Fibroblast of villous mesenchyme (primary cell): ENCODE measurements around the gene SCN5A. TPM values are rescaled to one million over a fixed set of nuclear protein-coding genes. Genes with fewer than 3 reads are reported as not detected.

Experiments used
- DNase-seq: peaks from one replicate; pipeline ENCODE4 v3.0.0-alpha.2; 2010; ENCODE audit warnings: low read depth
- H3K4me3 ChIP-seq: 2 replicates; pipeline ENCODE4 v1.5.1; 2011; ENCODE audit warnings: low read depth, mild to moderate bottlenecking, low read length
- CTCF ChIP-seq: IDR thresholded peaks from 2 replicates; pipeline ENCODE4 v1.5.1; 2012; ENCODE audit warnings: low read depth, mild to moderate bottlenecking, low read length; ENCODE audit not compliant: insufficient read depth
- total RNA-seq: library from RNA; depleted of rRNA; stranded (reverse); fragments of >200 nt; gene quantifications from 2 replicates; pipeline ENCODE4 v1.2.3, GENCODE V29; 2012

Gene SCN5A
- total RNA-seq, 1 donor, result 0.43 TPM

DNA sequence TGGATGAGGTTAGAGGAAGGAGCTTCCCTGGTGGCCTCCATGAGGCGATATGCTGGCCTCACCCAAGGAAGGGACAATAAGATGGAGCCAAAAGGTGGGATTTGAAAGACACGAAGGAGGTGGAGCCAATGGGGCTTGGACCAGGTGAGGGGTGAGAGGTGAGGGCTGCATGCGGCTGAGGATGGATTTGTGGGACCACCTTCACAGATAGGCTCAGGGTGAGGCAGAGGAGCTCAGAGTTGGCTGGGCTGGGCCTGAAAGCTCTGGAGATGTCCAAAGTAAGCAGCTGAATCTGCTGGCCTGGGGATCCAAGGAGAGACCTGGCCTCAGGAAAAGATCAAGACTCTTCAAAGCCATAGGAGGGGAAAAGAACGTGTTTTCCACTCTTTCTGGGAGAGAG is 103.5 kb downstream of the SCN5A start:
- H3K4me3 ChIP-seq, result no peak overlapping the region
- no peak for TF ChIP-seq CTCF
- DNase-seq, result no peak

- H3K4me3 ChIP-seq, result no peak overlapping the region
- no peak for DNase-seq
- no peak for TF ChIP-seq CTCF
These were observed 103.9 kb downstream of the SCN5A start for GRCh38 chr3:38545550-38545949.

- DNase-seq, result no peak
- H3K4me3 ChIP-seq, result no peak overlapping the region
- TF ChIP-seq CTCF, result no peak
These were observed 104.6 kb downstream of the SCN5A start for GRCh38 chr3:38544926-38545325.

GRCh38 chr3:38543586-38543985 is 105.9 kb downstream of the SCN5A start:
- no peak for DNase-seq
- H3K4me3 ChIP-seq, result no peak overlapping the region
- TF ChIP-seq CTCF, result no peak

DNA sequence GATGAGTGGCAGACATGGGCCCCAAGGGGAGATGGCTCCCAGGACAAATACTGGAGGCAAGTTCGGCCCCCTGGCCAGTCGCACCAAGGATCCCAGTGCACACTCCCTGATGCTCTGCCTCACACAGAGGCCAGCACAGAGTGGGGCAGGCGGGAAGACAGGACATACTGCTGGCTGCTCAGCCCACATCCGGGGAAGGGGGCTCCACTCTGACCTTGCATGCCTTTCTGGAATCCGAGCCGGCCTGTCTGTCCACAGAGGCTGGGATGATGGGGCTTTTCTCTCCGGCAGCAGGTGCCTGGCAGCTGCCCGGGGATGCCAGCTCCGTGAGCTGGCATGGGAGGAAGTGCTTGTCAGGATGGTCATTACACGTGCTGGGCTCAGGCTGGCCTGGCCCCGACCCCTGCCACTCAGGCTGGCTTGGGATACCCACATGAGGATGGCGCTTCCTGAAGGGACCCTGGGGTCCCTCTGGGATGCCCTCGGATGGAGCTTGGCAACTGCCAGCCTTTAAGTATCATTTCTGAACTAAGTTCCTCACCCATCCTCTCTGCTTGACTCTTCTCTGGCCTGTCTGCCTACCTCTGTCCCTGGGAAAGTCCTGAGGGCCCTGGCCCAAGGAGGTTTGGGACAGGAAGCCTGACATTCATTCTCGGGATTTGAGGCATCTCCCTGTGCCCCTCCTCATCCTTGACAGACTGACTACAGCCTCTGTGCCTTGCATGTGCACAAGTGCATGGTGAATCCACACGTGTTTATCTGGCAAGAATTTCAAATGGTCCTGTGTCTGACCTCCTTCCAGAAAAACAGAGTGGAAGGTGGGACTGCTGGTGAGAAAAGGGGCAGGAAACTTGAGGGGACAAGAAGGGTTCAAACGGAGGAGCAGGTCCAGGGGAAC is 106.8 kb downstream of the SCN5A start:
- no peak for DNase-seq
- no peak for TF ChIP-seq CTCF
- no peak overlapping the region for H3K4me3 ChIP-seq

GRCh38 chr3:38541806-38542205 is 107.7 kb downstream of the SCN5A start:
- DNase-seq, result peak; percentile 20
- no peak overlapping the region for H3K4me3 ChIP-seq
- TF ChIP-seq CTCF, result no peak

DNA sequence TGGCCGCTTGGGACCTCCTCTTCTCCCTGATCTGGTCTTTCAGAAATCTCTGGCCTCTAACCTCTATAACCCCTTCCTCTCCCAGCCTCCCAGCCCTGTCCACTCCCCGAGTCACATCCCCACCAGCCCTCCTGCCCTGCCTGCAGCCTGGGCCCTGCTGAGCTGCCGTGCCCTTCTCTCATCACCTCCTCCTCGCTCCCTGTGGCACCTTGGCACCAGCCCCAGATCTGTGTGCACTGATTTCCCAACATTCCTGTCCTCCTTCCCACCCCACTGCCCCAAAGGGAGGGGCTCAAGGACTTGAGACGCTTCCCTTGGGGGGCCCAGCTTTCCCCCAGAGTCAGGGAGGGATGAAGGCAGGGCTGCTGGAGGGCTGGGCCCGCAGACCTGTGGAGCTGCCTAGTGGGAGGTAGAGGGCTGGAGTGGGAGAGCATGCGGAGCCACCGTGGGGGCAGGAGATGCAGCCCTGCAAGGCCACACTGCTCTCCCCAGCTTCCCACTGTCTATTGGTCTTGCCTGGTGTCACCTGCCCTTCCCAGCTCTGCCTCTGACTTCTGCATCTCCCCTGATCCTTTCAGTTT is 110.6 kb downstream of the SCN5A start:
- no peak for TF ChIP-seq CTCF
- no peak overlapping the region for H3K4me3 ChIP-seq
- DNase-seq, result no peak
